Amniotic epithelial cell (primary cell): ENCODE results near the gene VWC2L.

Experiments
- DNase-seq: peaks from one replicate; pipeline ENCODE4 v3.0.0-alpha.2; 2010; ENCODE audit warnings: low read depth

Gene VWC2L

GRCh38 chr2:214469728-214470127 is 58.9 kb downstream of the VWC2L start:
- no peak for DNase-seq

DNA sequence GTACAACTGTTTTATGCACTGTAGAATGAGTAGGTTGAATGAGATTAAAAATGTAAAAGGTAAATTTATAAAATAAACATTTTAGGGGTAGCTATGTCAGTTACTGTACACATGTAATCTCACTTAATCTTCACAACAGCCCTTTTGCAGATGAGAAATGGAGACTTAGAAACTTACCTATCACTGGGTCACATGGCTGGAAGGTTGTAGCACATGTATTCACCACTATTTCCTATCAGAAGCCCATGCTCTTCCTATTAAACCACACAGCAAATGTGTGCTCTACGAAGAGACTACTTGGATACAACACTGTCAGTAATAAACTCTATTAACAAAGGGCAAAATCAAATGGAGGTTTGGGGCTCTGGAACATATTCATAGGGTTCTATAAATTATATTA is 60.5 kb downstream of the VWC2L start:
- DNase-seq: no peak

DNA sequence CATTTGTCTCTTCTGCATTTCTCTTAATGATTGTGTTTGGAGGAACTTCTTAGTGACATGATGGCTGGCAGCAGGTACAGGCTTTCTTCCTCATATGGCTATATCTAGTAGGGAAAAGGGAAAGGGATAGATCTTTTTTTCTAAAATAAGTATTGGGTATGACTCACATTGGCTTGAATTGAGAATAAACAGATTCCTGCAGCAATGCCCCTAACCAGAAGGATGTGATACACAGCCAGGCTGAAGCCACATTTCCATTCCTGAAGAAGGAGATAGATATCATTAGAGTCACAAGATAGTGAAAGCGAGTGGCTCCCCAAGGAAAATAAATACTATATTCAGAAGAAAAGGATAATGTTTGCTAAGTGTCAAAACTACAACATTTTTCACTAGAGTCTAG is 61.1 kb downstream of the VWC2L start:
- DNase-seq: no peak

DNA sequence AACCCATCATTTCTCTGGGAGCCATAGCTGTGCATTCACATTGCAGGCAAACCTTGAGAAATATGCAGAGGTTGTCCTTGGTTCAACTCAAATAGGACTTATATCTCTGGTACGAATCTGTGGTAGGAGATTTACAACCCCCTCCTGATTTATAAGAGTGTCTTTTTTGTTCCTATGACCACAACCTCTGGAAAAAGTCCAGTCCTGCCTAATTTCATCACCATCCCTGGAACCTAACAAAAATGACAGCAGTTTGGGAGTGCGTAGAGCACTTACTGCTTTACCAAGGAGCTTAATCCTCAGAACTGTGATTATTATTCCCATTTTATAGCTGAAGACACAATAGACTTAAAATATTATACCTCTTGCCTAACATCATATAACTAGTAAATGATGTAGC is 66.5 kb downstream of the VWC2L start:
- no peak for DNase-seq

DNA sequence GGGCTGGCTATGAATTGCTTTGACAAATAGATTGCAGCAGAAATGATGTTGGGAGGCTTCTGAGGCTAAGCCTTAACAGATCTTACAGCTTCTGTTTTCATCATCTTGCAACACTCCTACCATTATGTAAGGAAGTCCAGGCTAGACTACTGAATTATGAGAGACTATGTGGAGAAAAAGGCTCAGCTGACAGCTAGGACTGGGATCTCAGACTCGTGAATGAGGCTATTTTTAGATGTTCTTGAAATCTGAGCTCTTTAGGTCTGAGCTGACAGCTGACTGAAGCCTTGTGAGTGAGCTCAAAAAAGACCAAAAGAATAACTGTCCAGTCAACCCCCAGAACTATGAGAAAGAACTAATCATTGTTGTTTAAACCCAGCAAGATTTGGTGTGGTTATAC is 70.3 kb downstream of the VWC2L start:
- DNase-seq: no peak

DNA sequence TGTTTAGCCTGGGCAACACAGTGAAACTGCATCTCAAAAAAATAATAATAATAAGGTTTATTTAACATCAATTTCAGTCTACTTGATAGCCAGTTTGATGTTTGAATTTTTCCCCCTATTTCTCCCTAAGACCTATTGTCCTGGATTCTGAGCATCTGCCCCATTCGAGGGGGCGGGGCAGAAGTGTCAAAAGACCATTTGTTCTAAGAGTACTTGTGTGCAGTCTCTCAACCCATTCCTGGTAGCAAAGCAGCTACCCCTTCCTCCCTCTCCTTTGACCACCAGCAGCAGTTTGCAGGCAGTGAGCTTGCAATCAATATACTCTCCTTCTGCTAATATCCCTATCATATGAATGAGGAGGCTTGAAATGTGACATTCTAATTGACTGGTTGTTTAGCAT is 71.9 kb downstream of the VWC2L start:
- no peak for DNase-seq

- DNase-seq: no peak
These were observed 73.4 kb downstream of the VWC2L start for GRCh38 chr2:214484239-214484638.

DNA sequence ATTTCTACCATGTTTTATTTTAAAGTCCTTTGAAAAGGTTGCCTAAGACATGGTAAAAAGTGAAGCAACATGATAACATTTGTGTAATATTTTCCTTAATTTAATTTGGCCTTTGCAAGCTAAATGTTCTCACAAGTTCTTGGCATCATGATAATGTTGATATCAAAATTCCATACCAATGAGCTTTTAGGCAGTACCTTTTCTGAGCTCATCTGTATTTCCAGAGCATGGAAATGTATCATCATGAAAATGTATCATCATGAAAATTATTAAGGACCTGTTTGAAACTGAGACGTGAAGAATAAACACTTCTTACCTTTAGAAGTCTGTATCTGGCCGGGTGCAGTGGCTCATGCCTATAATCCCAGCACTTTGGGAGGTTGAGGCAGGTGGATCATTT is 73.8 kb downstream of the VWC2L start:
- DNase-seq: no peak

GRCh38 chr2:214489181-214489580 is 78.3 kb downstream of the VWC2L start:
- DNase-seq: no peak

DNA sequence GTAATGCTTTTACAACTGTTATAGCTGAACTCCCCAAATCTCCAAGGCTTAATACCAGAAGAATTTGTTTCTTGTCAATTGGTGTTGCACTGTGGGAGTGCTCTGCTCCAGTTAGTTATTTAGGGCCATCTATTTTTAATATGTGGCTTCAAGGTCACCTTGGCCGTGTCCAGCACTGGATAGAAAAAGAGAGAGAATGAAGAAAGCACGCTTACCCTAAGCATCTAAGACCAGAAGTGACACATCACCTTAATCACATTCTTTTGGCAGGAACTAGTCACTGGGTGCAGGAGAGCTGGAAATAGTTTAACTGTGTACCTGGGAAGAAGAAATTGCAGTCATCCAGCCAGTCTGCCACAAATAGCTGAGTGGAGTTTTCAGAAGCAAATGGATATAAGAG is 78.8 kb downstream of the VWC2L start:
- no peak for DNase-seq

- no peak for DNase-seq
These were observed 81.3 kb downstream of the VWC2L start for GRCh38 chr2:214492152-214492551.

- DNase-seq: no peak
These were observed 81.8 kb downstream of the VWC2L start for GRCh38 chr2:214492608-214493007.

DNA sequence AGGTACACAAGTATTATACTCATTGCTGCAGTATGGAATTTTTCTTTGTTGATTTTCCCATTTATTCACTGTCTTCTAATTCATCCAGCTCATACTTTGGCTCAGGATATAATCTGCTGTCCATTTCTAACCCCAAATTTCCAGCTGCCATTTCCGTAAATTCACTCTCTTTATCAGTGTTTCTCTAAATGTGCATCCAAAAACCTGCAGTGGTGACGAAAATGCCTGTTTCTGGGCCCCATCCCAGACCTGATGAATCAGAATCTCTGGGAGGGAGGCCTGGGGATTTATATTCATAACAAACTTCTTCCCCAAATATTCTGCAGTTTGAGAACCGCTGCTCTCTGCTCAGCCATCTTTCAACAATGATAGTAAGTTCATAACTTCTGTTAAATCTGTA is 86.6 kb downstream of the VWC2L start:
- DNase-seq: no peak

- DNase-seq: no peak
These were observed 92.7 kb downstream of the VWC2L start for GRCh38 chr2:214503568-214503967.

DNA sequence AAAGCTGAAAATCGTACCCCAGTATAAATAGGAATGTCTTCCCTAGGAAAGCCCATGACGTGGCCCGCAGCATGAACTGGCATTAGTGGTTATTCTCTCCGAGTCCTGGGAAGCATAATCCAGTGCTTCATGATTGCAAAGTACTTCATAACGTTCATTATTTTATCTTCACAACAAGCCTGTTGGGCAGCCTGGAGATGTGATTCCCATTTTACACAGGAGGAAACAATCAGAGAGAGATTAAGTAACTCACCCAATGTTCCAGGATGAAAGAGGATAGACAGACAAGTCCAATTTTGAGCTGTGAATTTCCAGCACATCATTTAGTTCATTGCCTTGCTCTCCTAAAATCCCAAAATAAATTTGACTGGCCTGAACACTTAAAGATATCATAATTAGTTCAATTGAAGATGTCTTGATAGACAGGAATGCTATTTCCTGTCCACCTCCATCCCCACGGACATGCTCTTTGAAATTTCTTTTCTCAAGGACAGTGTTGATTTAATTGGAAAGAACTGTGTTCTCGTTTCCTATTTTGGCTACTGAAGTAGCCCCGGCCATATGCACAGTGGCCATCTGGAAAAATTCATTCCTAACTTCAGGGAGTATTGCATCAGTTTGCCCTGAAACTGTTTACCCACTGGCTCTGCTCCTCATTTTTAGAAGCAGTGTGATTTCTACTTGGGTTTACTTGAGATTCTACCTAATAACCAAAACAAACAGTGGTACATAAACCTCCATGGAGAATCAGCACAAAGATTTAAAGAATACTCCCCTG is 93.9 kb downstream of the VWC2L start:
- DNase-seq: no peak

DNA sequence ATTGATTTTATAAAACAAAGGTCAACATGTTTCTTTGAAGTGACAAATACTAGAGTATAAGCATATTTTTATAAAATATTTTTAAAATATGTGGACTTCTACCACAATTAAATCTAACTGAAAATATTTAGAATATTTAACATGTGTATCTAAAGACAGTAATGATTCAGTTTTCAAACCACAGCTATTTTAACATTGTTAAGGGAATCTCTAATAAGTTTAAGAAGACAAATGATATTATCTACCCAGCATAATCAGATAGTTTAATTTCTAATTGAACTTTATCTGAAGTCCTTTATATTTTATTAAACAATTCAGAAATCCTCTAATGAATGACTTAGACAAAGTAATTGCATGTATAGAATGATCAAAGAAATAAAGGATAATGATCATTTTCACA is 96.2 kb downstream of the VWC2L start:
- DNase-seq: no peak

DNA sequence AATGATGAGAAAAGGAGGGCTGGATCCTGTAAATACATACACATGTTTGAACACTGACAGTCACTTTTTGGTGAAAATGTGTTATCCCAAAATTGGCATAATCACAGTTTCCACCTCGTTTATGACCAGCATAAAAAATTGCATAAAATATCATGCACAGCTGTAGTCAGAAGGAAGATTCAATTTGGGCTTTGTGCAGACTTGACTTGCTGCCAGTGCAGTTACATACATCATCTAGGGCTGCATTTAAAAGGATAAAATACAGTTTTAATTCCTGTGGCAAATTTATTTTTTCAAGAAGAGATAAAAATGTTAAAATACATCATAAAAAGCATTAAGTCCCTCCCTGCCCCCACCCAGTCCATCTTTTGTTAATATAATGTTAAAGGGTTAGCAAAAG is 103.8 kb downstream of the VWC2L start:
- DNase-seq: no peak

- DNase-seq: no peak
These were observed 104.3 kb downstream of the VWC2L start for GRCh38 chr2:214515111-214515510.

DNA sequence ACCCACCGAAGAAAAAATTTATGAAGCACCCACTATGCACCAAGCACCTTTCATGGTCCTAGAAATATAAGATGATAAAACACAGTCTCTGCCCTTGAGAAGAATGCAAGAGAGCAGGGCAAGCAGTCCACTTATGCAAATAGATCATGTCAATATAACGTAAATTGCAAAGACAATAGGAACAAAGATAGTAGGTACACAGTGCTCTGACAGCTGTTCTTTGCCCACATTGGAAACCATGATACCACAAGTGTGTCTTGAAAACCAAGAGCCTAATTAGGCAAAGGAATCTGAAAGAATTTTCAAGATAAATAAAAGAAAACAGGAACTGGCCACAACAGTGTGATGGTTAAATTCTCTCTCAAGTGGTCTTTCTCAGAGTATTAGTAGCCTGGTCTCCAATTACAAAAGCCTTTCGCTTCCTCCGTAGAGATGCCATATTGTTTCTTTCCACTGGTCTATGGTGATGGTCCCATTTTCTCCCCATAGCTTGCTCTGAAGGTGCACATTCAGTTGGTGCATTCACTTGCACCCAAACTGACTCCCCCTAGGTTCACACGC is 108.5 kb downstream of the VWC2L start:
- no peak for DNase-seq

DNA sequence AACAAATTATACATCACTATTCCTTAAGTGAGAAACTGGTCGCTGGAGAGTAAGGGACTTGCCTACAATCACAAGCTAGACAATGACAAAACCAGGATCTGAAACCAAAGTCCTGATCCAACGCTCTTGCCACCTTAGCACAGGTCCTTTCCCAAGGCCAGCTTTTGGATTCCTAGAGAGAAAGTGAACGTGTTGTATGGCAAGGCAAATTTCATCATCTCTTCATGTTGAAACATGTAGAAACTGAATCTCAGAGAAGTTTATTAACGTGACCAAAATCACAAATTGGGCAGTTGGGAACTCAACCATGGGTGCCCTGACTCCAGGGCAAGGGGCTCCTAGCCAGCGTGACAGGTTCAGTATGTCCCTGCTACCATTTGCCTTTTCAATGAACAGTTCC is 118.2 kb downstream of the VWC2L start:
- DNase-seq: no peak

DNA sequence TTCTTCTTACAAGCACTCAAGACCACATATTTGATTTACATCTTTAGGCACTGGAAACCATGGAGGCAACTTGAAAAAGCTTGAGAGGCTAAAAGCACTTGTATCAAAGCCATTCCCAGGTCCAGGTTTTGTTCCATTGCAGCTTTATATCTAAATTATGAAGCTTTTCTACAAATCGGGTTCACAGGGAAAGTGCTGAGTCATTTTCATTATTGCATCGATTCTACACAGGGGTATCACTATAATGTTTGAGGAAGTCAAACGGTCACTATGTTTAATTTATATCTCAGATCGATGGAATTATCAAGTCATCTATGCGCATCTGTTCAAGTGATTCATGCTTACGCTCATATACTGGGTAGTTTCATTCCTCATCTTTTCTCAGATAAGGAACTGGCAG is 118.7 kb downstream of the VWC2L start:
- no peak for DNase-seq

DNA sequence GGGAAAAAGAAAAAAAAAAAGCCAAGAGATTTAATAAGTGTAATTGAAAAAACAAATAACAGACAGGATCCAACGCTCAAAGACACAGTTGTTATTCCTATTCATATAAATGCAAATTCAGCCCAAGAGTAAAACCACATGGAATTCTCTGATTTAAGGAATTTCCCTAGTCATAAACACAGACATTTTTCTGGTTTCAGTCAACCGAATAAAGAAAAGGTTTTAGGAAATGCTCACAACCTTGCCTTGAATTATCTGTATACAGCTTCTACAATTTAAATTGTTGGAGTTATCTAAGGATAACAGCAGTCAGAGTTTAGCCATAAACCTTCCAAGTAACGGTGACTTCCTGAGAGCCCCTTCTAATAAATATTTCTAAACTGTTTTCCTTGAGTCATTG is 122.7 kb downstream of the VWC2L start:
- no peak for DNase-seq

GRCh38 chr2:214536625-214537024 is 125.8 kb downstream of the VWC2L start:
- no peak for DNase-seq

GRCh38 chr2:214537929-214538328 is 127.1 kb downstream of the VWC2L start:
- DNase-seq: no peak
